H9 (cell line): ENCODE measurements around the gene FAM171A1. TPM values are rescaled to one million over a fixed set of nuclear protein-coding genes. Genes with fewer than 3 reads are reported as not detected.
"Not testable (repeated sequence)": the region's sequence is repeated elsewhere in the genome, so short reads cannot be mapped to it uniquely, and the experiment has no call there.

Experiments
- DNase-seq: peaks from one replicate; pipeline ENCODE4 v3.0.0-alpha.2; 2017
- H2AFZ ChIP-seq: one replicate; pipeline ENCODE4 v1.6.1; 2013; ENCODE audit warnings: mild to moderate bottlenecking, low read length, control low read depth, moderate library complexity
- H2AK5ac ChIP-seq: 2 replicates; pipeline ENCODE4 v1.6.1; 2013; ENCODE audit warnings: low read length, control low read depth, mixed read lengths; ENCODE audit not compliant: insufficient read length
- H2BK120ac ChIP-seq: one replicate; pipeline ENCODE4 v1.6.1; 2013; ENCODE audit warnings: low read depth, mild to moderate bottlenecking, low read length, control low read depth, inconsistent platforms; ENCODE audit not compliant: poor library complexity, severe bottlenecking
- H2BK12ac ChIP-seq: 2 replicates; pipeline ENCODE4 v1.6.1; 2013; ENCODE audit warnings: low read length, control low read depth, mixed read lengths, low read depth; ENCODE audit not compliant: insufficient read length
- H2BK15ac ChIP-seq: 2 replicates; pipeline ENCODE4 v1.6.1; 2013; ENCODE audit warnings: low read depth, low read length, control low read depth
- H2BK20ac ChIP-seq: one replicate; pipeline ENCODE4 v1.6.1; 2013; ENCODE audit warnings: low read depth, mild to moderate bottlenecking, low read length, control low read depth, inconsistent platforms; ENCODE audit not compliant: poor library complexity, severe bottlenecking
- H2BK5ac ChIP-seq: 2 replicates; pipeline ENCODE4 v1.6.1; 2013; ENCODE audit warnings: low read length, control low read depth, mixed read lengths; ENCODE audit not compliant: insufficient read length
- H3K14ac ChIP-seq: 2 replicates; pipeline ENCODE4 v1.6.1; 2013; ENCODE audit warnings: low read length, control low read depth; ENCODE audit not compliant: insufficient read depth
- H3K18ac ChIP-seq: 2 replicates; pipeline ENCODE4 v1.6.1; 2013; ENCODE audit warnings: low read depth, mild to moderate bottlenecking, mixed read lengths, low read length, control low read depth; ENCODE audit not compliant: insufficient read length
- H3K23ac ChIP-seq: 2 replicates; pipeline ENCODE4 v1.6.1; 2013; ENCODE audit warnings: low read length, control low read depth, mixed read lengths, low read depth; ENCODE audit not compliant: insufficient read length
- H3K23me2 ChIP-seq: 2 replicates; pipeline ENCODE4 v1.6.1; 2013; ENCODE audit warnings: low read depth, mild to moderate bottlenecking, mixed read lengths, low read length, control low read depth; ENCODE audit not compliant: insufficient read length, poor library complexity, severe bottlenecking
- H3K27ac ChIP-seq: 2 replicates; pipeline ENCODE4 v1.5.1; 2013; ENCODE audit warnings: low read length, control low read depth, mixed read lengths, low read depth; ENCODE audit not compliant: insufficient read length
- H3K27me3 ChIP-seq: 2 replicates; pipeline ENCODE4 v1.6.1; 2013; ENCODE audit warnings: low read length, control low read depth, inconsistent platforms; ENCODE audit not compliant: insufficient read depth
- H3K4ac ChIP-seq: 2 replicates; pipeline ENCODE4 v1.6.1; 2013; ENCODE audit warnings: low read depth, mild to moderate bottlenecking, control low read depth, inconsistent platforms, low read length, moderate library complexity
- H3K4me1 ChIP-seq: 2 replicates; pipeline ENCODE4 v1.6.1; 2013; ENCODE audit warnings: low read length, control low read depth, inconsistent platforms; ENCODE audit not compliant: insufficient read depth
- H3K4me2 ChIP-seq: 2 replicates; pipeline ENCODE4 v1.6.1; 2013; ENCODE audit warnings: low read length, control low read depth, mixed read lengths; ENCODE audit not compliant: insufficient read length, insufficient read depth
- H3K56ac ChIP-seq: 2 replicates; pipeline ENCODE4 v1.6.1; 2013; ENCODE audit warnings: low read depth, mild to moderate bottlenecking, mixed read lengths, low read length, control low read depth; ENCODE audit not compliant: insufficient read length
- H3K79me1 ChIP-seq: 2 replicates; pipeline ENCODE4 v1.6.1; 2013; ENCODE audit warnings: low read depth, mild to moderate bottlenecking, moderate library complexity, low read length, control low read depth, inconsistent platforms; ENCODE audit not compliant: insufficient read depth, poor library complexity, severe bottlenecking
- H3K79me2 ChIP-seq: 2 replicates; pipeline ENCODE4 v1.6.1; 2013; ENCODE audit warnings: low read length, control low read depth, inconsistent platforms; ENCODE audit not compliant: insufficient read depth
- H3K9ac ChIP-seq: 2 replicates; pipeline ENCODE4 v1.6.1; 2013; ENCODE audit warnings: low read length, control low read depth, mixed read lengths; ENCODE audit not compliant: insufficient read length; ENCODE audit errors: extremely low read depth
- H3K9me3 ChIP-seq: one replicate; pipeline ENCODE4 v1.6.1; 2013; ENCODE audit warnings: low read depth, low read length, inconsistent platforms; ENCODE audit not compliant: control insufficient read depth
- H3T11ph ChIP-seq: one replicate; pipeline ENCODE4 v1.6.1; 2013; ENCODE audit warnings: mild to moderate bottlenecking, low read length, control low read depth, inconsistent platforms
- H4K20me1 ChIP-seq: one replicate; pipeline ENCODE4 v1.6.1; 2013; ENCODE audit not compliant: control insufficient read depth, insufficient read length, insufficient read depth
- H4K5ac ChIP-seq: 2 replicates; pipeline ENCODE4 v1.6.1; 2013; ENCODE audit warnings: low read depth, mild to moderate bottlenecking, mixed read lengths, low read length, control low read depth; ENCODE audit not compliant: insufficient read length
- H4K8ac ChIP-seq: replicated peaks from 2 replicates; pipeline ENCODE4 v1.6.1; 2013; ENCODE audit warnings: low read length, control low read depth, mixed read lengths, low read depth; ENCODE audit not compliant: insufficient read length
- H4K91ac ChIP-seq: 2 replicates; pipeline ENCODE4 v1.6.1; 2013; ENCODE audit warnings: low read depth, mild to moderate bottlenecking, moderate library complexity, mixed read lengths, low read length, control low read depth; ENCODE audit not compliant: insufficient read length
- H3K27ac Mint-ChIP-seq, 3 experiments: 2 replicates in 2 of 3; 3 replicates in 1 of 3; pipeline ENCODE4 v1.8.0; 2020 to 2021; ENCODE audit warnings: mixed read lengths in 3 of 3, mild to moderate bottlenecking in 1 of 3, moderate library complexity in 1 of 3
- H3K27me3 Mint-ChIP-seq: 2 replicates; pipeline ENCODE4 v1.8.0; 2021; ENCODE audit warnings: low read depth, mild to moderate bottlenecking, moderate library complexity, mixed read lengths
- H3K36me3 Mint-ChIP-seq, 3 experiments: 2 replicates in 2 of 3; 3 replicates in 1 of 3; pipeline ENCODE4 v1.8.0; 2020 to 2021; ENCODE audit warnings: low read depth in 3 of 3, mixed read lengths in 3 of 3; ENCODE audit not compliant: insufficient read depth in 1 of 3
- H3K4me1 Mint-ChIP-seq, 2 experiments: 2 replicates each; pipeline ENCODE4 v1.8.0; 2020; ENCODE audit warnings: mixed read lengths in 2 of 2
- H3K4me3 Mint-ChIP-seq, 2 experiments: 2 replicates in 1 of 2; 3 replicates in 1 of 2; pipeline ENCODE4 v1.8.0; 2020 to 2021; ENCODE audit warnings: mild to moderate bottlenecking in 2 of 2, mixed read lengths in 2 of 2, moderate library complexity in 1 of 2
- H3K9me3 Mint-ChIP-seq, 2 experiments: 2 replicates in 1 of 2; 3 replicates in 1 of 2; pipeline ENCODE4 v1.8.0; 2020; ENCODE audit warnings: mild to moderate bottlenecking in 2 of 2, mixed read lengths in 2 of 2, moderate library complexity in 1 of 2
- CTCF ChIP-seq: fragments of 200-600 bp; sonication (generic); conservative IDR thresholded peaks from 3 replicates; pipeline ENCODE4 v1.8.0; 2021; ENCODE audit warnings: antibody characterized with exemption, mild to moderate bottlenecking
- WGBS: extraction: QIAGEN DNeasy Blood & Tissue Kit; methylation state at CpG from one replicate; pipeline ENCODE4 v1.1.7; 2013; ENCODE audit warnings: missing lambda C conversion rate, low lambda C conversion rate, mixed read lengths; ENCODE audit not compliant: insufficient read length; ENCODE audit errors: extremely low coverage; 5-methylcytosine and 5-hydroxymethylcytosine counted together
- total RNA-seq: library from RNA; stranded (reverse); gene quantifications from 2 replicates; pipeline ENCODE4 v1.2.1, GENCODE V29; 2021

Gene FAM171A1
- total RNA-seq, 1 experiment from 2014 or later, result 37.4 TPM

GRCh38 chr10:15339892-15340291 lies 31.2 kb downstream of the FAM171A1 start:
- Histone ChIP-seq H2BK20ac (no peak overlapping the region), H3K56ac (no peak overlapping the region), H3K27me3 (no peaks in the 10 kb centered on the region), H3K23ac (no peak overlapping the region), H3K79me1 (no peaks in the 10 kb centered on the region), H3K9me3 (no peaks in the 10 kb centered on the region), H3K4me2 (no peak overlapping the region), H3K79me2 (no peaks in the 10 kb centered on the region), H2BK15ac (no peak overlapping the region), H4K91ac (no peak overlapping the region), H4K8ac (no peak overlapping the region), H3K4me1 (peaks cover 3% of the 10 kb centered on the region), H3K14ac (no peak overlapping the region), H2AFZ (no peak overlapping the region), H3K27ac (no peak overlapping the region), H2BK120ac (no peak overlapping the region), H3K9ac (no peak overlapping the region), H3K23me2 (no peaks in the 10 kb centered on the region), H4K5ac (no peak overlapping the region), H2AK5ac (no peak overlapping the region), H3T11ph (no peak overlapping the region), H2BK12ac (no peak overlapping the region), H2BK5ac (no peak overlapping the region), H3K18ac (no peak overlapping the region), H3K4ac (no peak overlapping the region), H4K20me1 (no peaks in the 10 kb centered on the region)
- peaks cover 3% of the 10 kb centered on the region in 2 experiments for H3K4me1 Mint-ChIP-seq
- DNase-seq, result no peak
- H3K9me3 Mint-ChIP-seq, result no peaks in the 10 kb centered on the region
- WGBS, result no CpG with 5 or more reads among the region's 2 CpGs
- no peak overlapping the region for H3K27ac Mint-ChIP-seq
- no peak overlapping the region for H3K4me3 Mint-ChIP-seq
- no peaks in the 10 kb centered on the region for H3K36me3 Mint-ChIP-seq
- H3K27me3 Mint-ChIP-seq, result no peaks in the 10 kb centered on the region
- TF ChIP-seq CTCF, result no peak

DNA sequence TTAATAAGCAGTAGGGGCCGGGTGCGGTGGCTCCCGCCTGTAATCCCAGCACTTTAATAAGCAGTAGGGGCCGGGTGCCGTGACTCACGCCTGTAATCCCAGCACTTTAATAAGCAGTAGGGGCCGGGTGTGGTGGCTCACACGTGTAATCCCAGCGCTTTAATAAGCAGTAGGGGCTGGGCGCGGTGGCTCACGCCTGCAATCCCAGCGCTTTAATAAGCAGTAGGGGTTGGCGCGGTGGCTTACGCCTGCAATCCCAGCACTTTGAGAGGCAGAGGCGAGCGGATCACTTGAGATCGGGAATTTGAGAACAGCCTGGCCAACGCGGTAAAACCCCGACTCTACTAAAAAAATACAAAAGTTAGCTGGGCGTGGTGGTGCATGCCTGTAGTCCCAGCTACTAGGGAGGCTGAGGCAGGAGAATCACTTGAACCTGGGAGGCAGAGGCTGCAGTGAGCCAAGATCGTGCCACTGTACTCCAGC lies 33.6 kb downstream of the FAM171A1 start:
- not testable (repeated sequence) for H3K9me3 ChIP-seq, H3K9ac ChIP-seq, H4K8ac ChIP-seq, H3K79me1 ChIP-seq, H3K14ac ChIP-seq, H3K23ac ChIP-seq, H2BK20ac ChIP-seq, H4K20me1 ChIP-seq, H2BK15ac ChIP-seq, H3K27ac ChIP-seq, H3K56ac ChIP-seq, H3K18ac ChIP-seq, DNase-seq, H4K5ac ChIP-seq, H3K79me2 ChIP-seq, H3K4me3 Mint-ChIP-seq, H3K4me2 ChIP-seq, H3K36me3 Mint-ChIP-seq, H3K4me1 Mint-ChIP-seq, H2AK5ac ChIP-seq, H2BK5ac ChIP-seq, H2AFZ ChIP-seq, H3T11ph ChIP-seq, H3K27me3 ChIP-seq, H3K27ac Mint-ChIP-seq, H2BK120ac ChIP-seq, H3K4me1 ChIP-seq, H2BK12ac ChIP-seq, H3K9me3 Mint-ChIP-seq, H3K4ac ChIP-seq, H4K91ac ChIP-seq, H3K27me3 Mint-ChIP-seq, H3K23me2 ChIP-seq
- WGBS, result no CpG with 5 or more reads among the region's 24 CpGs
